ENCODE data around the gene EXOC3L2. TPM values are rescaled to one million over a fixed set of nuclear protein-coding genes. Genes with fewer than 3 reads are reported as not detected.

EXOC3L2 gene
- total RNA-seq, 1 donor = not detected

GRCh38 chr19:45258862-45259261 is 13.7 kb upstream of the EXOC3L2 start:
- H3K4me3 ChIP-seq (ENCODE audit: low read depth, low read length) = no peak overlapping the region
- no peak for DNase-seq (ENCODE audit: low read depth)
- no peak for TF ChIP-seq CTCF (IDR thresholded peaks at IDR 0.05; ENCODE audit: insufficient read depth, low read depth, low read length)

- H3K4me3 ChIP-seq (ENCODE audit: low read depth, low read length) = no peak overlapping the region
- no peak for DNase-seq (ENCODE audit: low read depth)
- TF ChIP-seq CTCF (IDR thresholded peaks at IDR 0.05; ENCODE audit: insufficient read depth, low read depth, low read length) = no peak
Measured at GRCh38 chr19:45256836-45257235, 11.6 kb upstream of the EXOC3L2 start.

GRCh38 chr19:45255611-45256157 is 10.5 kb upstream of the EXOC3L2 start:
- no peak overlapping the region for H3K4me3 ChIP-seq (ENCODE audit: low read depth, low read length)
- no peak for TF ChIP-seq CTCF (IDR thresholded peaks at IDR 0.05; ENCODE audit: insufficient read depth, low read depth, low read length)

GRCh38 chr19:45254044-45254531 is 8.9 kb upstream of the EXOC3L2 start:
- H3K4me3 ChIP-seq (ENCODE audit: low read depth, low read length) = no peak overlapping the region
- no peak for DNase-seq (ENCODE audit: low read depth)
- peak; percentile 31 for TF ChIP-seq CTCF (IDR thresholded peaks at IDR 0.05; ENCODE audit: insufficient read depth, low read depth, low read length)

More at GRCh38 chr19:45255611-45256157, 10.5 kb upstream of the EXOC3L2 start:
- DNase-seq (ENCODE audit: low read depth) = no peak

GRCh38 chr19:45253396-45254027 is 8.3 kb upstream of the EXOC3L2 start:
- TF ChIP-seq CTCF (IDR thresholded peaks at IDR 0.05; ENCODE audit: insufficient read depth, low read depth, low read length) = no peak
- H3K4me3 ChIP-seq (ENCODE audit: low read depth, low read length) = no peak overlapping the region
- no peak for DNase-seq (ENCODE audit: low read depth)

GRCh38 chr19:45251452-45252354 is 6.5 kb upstream of the EXOC3L2 start:
- peak overlapping the region; percentile 89 for H3K4me3 ChIP-seq (ENCODE audit: low read depth, low read length)
- TF ChIP-seq CTCF (IDR thresholded peaks at IDR 0.05; ENCODE audit: insufficient read depth, low read depth, low read length) = peak; percentile 5
- peak; percentile 16 for DNase-seq (ENCODE audit: low read depth)
